ENCODE data around the gene ARHGEF33.

Gene ARHGEF33

GRCh38 chr2:39008665-39009064 lies 119.0 kb downstream of the ARHGEF33 start:
- TF ChIP-seq ZNF354C (tag by site-specific recombination; IDR thresholded peaks at IDR 0.05; ENCODE audit: borderline replicate concordance, low read depth) (no peak), ZNF670 (tag by site-specific recombination; IDR thresholded peaks at IDR 0.05; ENCODE audit: low read depth) (no peak), ZNF248 (tag by site-specific recombination; IDR thresholded peaks at IDR 0.05) (no peak), ZNF48 (tag by site-specific recombination; IDR thresholded peaks at IDR 0.05) (no peak), ZNF639 (tag by site-specific recombination; IDR thresholded peaks at IDR 0.05) (no peak), ZNF37A (tag by site-specific recombination; IDR thresholded peaks at IDR 0.05) (no peak), MEIS1 (CRISPR knock-in tag; IDR thresholded peaks at IDR 0.05; ENCODE audit: borderline replicate concordance) (no peak)
- TF ChIP-seq, protein P1, sequence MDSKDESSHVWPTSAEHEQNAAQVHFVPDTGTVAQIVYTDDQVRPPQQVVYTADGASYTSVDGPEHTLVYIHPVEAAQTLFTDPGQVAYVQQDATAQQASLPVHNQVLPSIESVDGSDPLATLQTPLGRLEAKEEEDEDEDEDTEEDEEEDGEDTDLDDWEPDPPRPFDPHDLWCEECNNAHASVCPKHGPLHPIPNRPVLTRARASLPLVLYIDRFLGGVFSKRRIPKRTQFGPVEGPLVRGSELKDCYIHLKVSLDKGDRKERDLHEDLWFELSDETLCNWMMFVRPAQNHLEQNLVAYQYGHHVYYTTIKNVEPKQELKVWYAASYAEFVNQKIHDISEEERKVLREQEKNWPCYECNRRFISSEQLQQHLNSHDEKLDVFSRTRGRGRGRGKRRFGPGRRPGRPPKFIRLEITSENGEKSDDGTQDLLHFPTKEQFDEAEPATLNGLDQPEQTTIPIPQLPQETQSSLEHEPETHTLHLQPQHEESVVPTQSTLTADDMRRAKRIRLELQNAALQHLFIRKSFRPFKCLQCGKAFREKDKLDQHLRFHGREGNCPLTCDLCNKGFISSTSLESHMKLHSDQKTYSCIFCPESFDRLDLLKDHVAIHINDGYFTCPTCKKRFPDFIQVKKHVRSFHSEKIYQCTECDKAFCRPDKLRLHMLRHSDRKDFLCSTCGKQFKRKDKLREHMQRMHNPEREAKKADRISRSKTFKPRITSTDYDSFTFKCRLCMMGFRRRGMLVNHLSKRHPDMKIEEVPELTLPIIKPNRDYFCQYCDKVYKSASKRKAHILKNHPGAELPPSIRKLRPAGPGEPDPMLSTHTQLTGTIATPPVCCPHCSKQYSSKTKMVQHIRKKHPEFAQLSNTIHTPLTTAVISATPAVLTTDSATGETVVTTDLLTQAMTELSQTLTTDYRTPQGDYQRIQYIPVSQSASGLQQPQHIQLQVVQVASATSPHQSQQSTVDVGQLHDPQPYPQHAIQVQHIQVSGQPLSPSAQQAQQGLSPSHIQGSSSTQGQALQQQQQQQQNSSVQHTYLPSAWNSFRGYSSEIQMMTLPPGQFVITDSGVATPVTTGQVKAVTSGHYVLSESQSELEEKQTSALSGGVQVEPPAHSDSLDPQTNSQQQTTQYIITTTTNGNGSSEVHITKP (tag by site-specific recombination; IDR thresholded peaks at IDR 0.05) = no peak
- TF ChIP-seq, protein P2, sequence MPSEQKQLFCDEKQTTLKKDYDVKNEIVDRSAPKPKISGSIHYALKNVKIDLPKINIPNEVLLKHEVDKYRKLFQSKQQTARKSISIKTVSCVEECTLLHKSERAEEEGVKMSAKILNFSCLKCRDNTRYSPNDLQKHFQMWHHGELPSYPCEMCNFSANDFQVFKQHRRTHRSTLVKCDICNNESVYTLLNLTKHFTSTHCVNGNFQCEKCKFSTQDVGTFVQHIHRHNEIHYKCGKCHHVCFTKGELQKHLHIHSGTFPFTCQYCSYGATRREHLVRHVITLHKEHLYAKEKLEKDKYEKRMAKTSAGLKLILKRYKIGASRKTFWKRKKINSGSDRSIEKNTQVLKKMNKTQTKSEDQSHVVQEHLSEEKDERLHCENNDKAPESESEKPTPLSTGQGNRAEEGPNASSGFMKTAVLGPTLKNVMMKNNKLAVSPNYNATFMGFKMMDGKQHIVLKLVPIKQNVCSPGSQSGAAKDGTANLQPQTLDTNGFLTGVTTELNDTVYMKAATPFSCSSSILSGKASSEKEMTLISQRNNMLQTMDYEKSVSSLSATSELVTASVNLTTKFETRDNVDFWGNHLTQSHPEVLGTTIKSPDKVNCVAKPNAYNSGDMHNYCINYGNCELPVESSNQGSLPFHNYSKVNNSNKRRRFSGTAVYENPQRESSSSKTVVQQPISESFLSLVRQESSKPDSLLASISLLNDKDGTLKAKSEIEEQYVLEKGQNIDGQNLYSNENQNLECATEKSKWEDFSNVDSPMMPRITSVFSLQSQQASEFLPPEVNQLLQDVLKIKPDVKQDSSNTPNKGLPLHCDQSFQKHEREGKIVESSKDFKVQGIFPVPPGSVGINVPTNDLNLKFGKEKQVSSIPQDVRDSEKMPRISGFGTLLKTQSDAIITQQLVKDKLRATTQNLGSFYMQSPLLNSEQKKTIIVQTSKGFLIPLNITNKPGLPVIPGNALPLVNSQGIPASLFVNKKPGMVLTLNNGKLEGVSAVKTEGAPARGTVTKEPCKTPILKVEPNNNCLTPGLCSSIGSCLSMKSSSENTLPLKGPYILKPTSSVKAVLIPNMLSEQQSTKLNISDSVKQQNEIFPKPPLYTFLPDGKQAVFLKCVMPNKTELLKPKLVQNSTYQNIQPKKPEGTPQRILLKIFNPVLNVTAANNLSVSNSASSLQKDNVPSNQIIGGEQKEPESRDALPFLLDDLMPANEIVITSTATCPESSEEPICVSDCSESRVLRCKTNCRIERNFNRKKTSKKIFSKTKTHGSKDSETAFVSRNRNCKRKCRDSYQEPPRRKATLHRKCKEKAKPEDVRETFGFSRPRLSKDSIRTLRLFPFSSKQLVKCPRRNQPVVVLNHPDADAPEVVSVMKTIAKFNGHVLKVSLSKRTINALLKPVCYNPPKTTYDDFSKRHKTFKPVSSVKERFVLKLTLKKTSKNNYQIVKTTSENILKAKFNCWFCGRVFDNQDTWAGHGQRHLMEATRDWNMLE (tag by site-specific recombination; conservative IDR thresholded peaks at IDR 0.05; ENCODE audit: low read depth) = no peak
- TF ChIP-seq, protein P3, sequence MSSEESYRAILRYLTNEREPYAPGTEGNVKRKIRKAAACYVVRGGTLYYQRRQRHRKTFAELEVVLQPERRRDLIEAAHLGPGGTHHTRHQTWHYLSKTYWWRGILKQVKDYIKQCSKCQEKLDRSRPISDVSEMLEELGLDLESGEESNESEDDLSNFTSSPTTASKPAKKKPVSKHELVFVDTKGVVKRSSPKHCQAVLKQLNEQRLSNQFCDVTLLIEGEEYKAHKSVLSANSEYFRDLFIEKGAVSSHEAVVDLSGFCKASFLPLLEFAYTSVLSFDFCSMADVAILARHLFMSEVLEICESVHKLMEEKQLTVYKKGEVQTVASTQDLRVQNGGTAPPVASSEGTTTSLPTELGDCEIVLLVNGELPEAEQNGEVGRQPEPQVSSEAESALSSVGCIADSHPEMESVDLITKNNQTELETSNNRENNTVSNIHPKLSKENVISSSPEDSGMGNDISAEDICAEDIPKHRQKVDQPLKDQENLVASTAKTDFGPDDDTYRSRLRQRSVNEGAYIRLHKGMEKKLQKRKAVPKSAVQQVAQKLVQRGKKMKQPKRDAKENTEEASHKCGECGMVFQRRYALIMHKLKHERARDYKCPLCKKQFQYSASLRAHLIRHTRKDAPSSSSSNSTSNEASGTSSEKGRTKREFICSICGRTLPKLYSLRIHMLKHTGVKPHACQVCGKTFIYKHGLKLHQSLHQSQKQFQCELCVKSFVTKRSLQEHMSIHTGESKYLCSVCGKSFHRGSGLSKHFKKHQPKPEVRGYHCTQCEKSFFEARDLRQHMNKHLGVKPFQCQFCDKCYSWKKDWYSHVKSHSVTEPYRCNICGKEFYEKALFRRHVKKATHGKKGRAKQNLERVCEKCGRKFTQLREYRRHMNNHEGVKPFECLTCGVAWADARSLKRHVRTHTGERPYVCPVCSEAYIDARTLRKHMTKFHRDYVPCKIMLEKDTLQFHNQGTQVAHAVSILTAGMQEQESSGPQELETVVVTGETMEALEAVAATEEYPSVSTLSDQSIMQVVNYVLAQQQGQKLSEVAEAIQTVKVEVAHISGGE (tag by site-specific recombination; conservative IDR thresholded peaks at IDR 0.05; ENCODE audit: low read depth) = no peak
- Histone ChIP-seq H3K4me3 (ENCODE audit: low read depth, low read length) (no peak overlapping the region), H3K4me1 (ENCODE audit: control insufficient read depth, insufficient read depth, low read length) (no peaks in the 10 kb centered on the region), H3K27ac (ENCODE audit: extremely low read depth, low read depth, low read length) (no peak overlapping the region), H3K36me3 (ENCODE audit: control insufficient read depth in 2 of 2, insufficient read depth in 1 of 2, low read length in 2 of 2) (peaks cover 29 to 61% of the 10 kb centered on the region in 2 experiments), H3K9me3 (ENCODE audit: control insufficient read depth, insufficient read depth, low read depth, low read length) (no peaks in the 10 kb centered on the region)
- POLR2A ChIA-PET = no interaction called here
- CTCF ChIA-PET = interaction anchor here (0.5 kb wide), 1 partner anchor 122 kb away, joined by 4 read pairs; no protein-coding TSS in a partner anchor

GRCh38 chr2:39013871-39014270 lies 124.2 kb downstream of the ARHGEF33 start:
- Histone ChIP-seq H3K4me3 (ENCODE audit: low read depth, low read length) (no peak overlapping the region), H3K4me1 (ENCODE audit: control insufficient read depth, insufficient read depth, low read length) (0 out of 2 replicates have a peak, but pooled peaks cover 3% of the 10 kb centered on the region), H3K36me3 (ENCODE audit: control insufficient read depth in 2 of 2, insufficient read depth in 1 of 2, low read length in 2 of 2) (peaks cover 22 to 32% of the 10 kb centered on the region in 2 experiments), H3K9me3 (ENCODE audit: control insufficient read depth, insufficient read depth, low read depth, low read length) (no peaks in the 10 kb centered on the region), H3K27ac (ENCODE audit: extremely low read depth, low read depth, low read length) (no peak overlapping the region)
- CTCF ChIA-PET = no interaction called here
- POLR2A ChIA-PET = no interaction called here
- no peak for TF ChIP-seq TRIM28 (IDR thresholded peaks at IDR 0.05; ENCODE audit: borderline replicate concordance, low read length)
- TF ChIP-seq GFI1B (tag by site-specific recombination; IDR thresholded peaks at IDR 0.05) = no peak
- no peak for TF ChIP-seq ZNF140 (tag by site-specific recombination; IDR thresholded peaks at IDR 0.05)
- no peak for TF ChIP-seq ZFP69B (tag by site-specific recombination; IDR thresholded peaks at IDR 0.05)
- TF ChIP-seq ZNF174 (tag by site-specific recombination; IDR thresholded peaks at IDR 0.05) = no peak
- TF ChIP-seq ZNF184 (tag by site-specific recombination; IDR thresholded peaks at IDR 0.05) = no peak
- no peak for TF ChIP-seq ZNF776 (tag by site-specific recombination; IDR thresholded peaks at IDR 0.05; ENCODE audit: borderline replicate concordance)
- no peak for TF ChIP-seq ZSCAN23 (tag by site-specific recombination; IDR thresholded peaks at IDR 0.05)
- no peak for TF ChIP-seq ZNF416 (tag by site-specific recombination; IDR thresholded peaks at IDR 0.05)
